Spinal cord (tissue), 10 donors: Measurements from ENCODE around the gene TEX30. TPM values are rescaled to one million over a fixed set of nuclear protein-coding genes. Genes with fewer than 3 reads are reported as not detected.
A peak's percentile ranks its signal among the peaks of the same experiment; 100 is the strongest.

Source experiments
- DNase-seq, 6 donors: peaks; one replicate each; pipeline versions ENCODE4 v3.0.0 to v3.0.0-alpha.2; 2013 to 2015; ENCODE audit warnings: low spot score in 6 of 6, low read depth in 4 of 6
- H3K27ac ChIP-seq: one replicate; pipeline ENCODE4 v1.5.1; 2013; ENCODE audit warnings: low read depth, low read length, control low read depth
- H3K27me3 ChIP-seq: one replicate; pipeline ENCODE4 v1.6.1; 2013; ENCODE audit warnings: low read length; ENCODE audit not compliant: control insufficient read depth, insufficient read depth
- H3K36me3 ChIP-seq: one replicate; pipeline ENCODE4 v1.6.1; 2013; ENCODE audit warnings: low read length; ENCODE audit not compliant: control insufficient read depth, insufficient read depth
- H3K4me1 ChIP-seq: one replicate; pipeline ENCODE4 v1.6.1; 2013; ENCODE audit warnings: low read length; ENCODE audit not compliant: control insufficient read depth, insufficient read depth
- H3K4me3 ChIP-seq: one replicate; pipeline ENCODE4 v1.5.1; 2013; ENCODE audit warnings: low read depth, low read length, control low read depth
- H3K9me3 ChIP-seq: one replicate; pipeline ENCODE4 v1.6.1; 2013; ENCODE audit warnings: low read length; ENCODE audit not compliant: control insufficient read depth, insufficient read depth
- WGBS: methylation state at CpG from one replicate; pipeline ENCODE4 v1.1.5; 2013; ENCODE audit warnings: missing lambda C conversion rate; ENCODE audit not compliant: insufficient coverage; 5-methylcytosine and 5-hydroxymethylcytosine counted together
- long read RNA-seq, 4 donors: transcript quantifications; one replicate each; lab custom pipeline, GENCODE V29; 2026
- polyA plus RNA-seq, 2 donors: library from polyadenylated mRNA; unstranded; fragments of 120-200 nt; gene quantifications; one replicate each; pipeline ENCODE4 v1.2.1, GENCODE V29; 2013; ENCODE audit not compliant: insufficient read length in 2 of 2
- total RNA-seq, 2 donors: library from RNA; depleted of rRNA in 1 of 2; stranded (reverse); fragments of 120-200 nt in 1 of 2; fragments of >200 nt in 1 of 2; gene quantifications; one replicate each; pipeline versions ENCODE4 v1.2.3 to v1.2.4, GENCODE V29; 2013 to 2014
- donor health status: healthy.

TEX30 gene
- total RNA-seq: 10 to 100 TPM; 12.0 to 13.5 TPM
- polyA plus RNA-seq: 10 to 100 TPM; 18.7 to 23.6 TPM
- long read RNA-seq, donor 1, transcript TEX30-206 (6 exons, 1,165 nt): major isoform, 11 of 26 reads
- long read RNA-seq, donor 1, partial matches to known transcripts: 7 of 26 reads
- long read RNA-seq, donor 1, other reads (novel, unspliced or antisense): 0 of 26 reads
- long read RNA-seq, donor 2, partial matches to known transcripts: 0 of 1 reads
- long read RNA-seq, donor 2, other reads (novel, unspliced or antisense): 0 of 1 reads
- long read RNA-seq, donor 3, transcript TEX30-206 (6 exons, 1,165 nt): major isoform, 6 of 11 reads
- long read RNA-seq, donor 3, partial matches to known transcripts: 0 of 11 reads
- long read RNA-seq, donor 3, other reads (novel, unspliced or antisense): 0 of 11 reads
- long read RNA-seq, donor 4, transcript TEX30-202 (5 exons, 1,038 nt): minor isoform, 6 of 41 reads
- long read RNA-seq, donor 4, transcript TEX30-206 (6 exons, 1,165 nt): major isoform, 23 of 41 reads
- long read RNA-seq, donor 4, partial matches to known transcripts: 7 of 41 reads
- long read RNA-seq, donor 4, other reads (novel, unspliced or antisense): 0 of 41 reads

DNA sequence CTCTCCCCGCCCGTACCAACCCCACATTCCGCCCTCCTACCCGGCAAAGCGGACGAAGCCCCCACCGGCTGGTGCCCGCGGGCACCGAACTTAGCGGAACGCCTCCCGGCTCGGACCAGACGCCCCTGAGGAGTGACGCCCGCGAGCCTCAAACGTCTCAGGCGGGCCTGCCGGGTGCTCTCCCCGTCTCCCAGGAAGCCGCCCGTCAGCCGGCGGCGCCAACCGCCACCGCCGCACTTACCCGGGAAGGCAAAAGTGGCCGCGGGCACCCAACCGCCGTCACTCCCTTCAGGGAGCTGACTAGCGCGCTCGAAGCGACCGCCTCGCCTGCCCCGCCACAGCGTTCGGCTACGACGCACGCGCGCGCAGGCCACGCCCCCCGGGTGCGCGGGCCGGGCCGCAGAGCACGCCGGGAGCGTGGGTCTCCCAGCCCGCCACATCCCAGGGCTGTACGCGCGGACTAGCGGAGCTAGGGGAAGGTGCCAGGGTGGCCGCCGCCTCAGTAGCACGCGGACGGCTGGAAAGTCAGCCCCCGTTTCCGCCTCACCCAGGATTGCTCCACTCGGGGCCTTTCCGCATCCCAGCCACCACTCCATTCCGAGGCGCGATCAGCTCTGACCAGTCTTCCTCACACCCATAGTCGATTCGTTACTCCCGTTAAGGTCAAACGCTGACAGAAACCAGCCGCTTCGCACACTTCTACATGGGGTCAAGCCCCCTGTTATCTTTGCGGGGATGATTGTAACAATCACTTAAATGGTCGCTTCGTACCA is at the start of gene TEX30:
TEX30 (minus strand) TSS at position 346 of the 773 bp plus-strand sequence. CDS start 3,760 bp downstream, outside the sequence.
- Histone ChIP-seq H3K4me3 (peak within 1 kb of the TSS; percentile 77), H3K27me3 (no peaks in the 10 kb centered on the region), H3K4me1 (peaks cover 19% of the 10 kb centered on the region), H3K9me3 (no peaks in the 10 kb centered on the region), H3K27ac (peak within 1 kb of the TSS; percentile 83), H3K36me3 (no peaks in the 10 kb centered on the region)
- WGBS: 2% methylated on average over 85 of the region's 85 CpGs
- DNase-seq: peak; percentile 64 to 96 (median 79)

DNA sequence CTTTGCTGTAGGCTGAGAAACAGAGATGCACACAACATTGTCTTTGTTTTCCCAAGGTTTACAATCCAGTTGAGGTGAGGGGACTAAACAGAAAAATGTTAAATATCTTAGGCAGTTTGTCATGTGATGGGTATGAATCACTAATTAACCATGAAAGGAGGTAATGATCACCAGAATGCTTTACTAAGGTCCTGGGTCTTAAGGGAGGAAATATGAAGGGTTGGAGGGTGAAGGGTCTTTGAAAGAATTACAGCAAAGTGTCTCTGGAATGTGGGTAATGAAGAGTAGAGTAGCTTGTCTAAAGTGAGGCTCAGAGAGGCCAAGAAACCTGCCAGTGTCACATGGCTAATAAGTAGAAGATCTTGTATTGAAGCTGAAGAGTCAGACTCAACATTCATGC is 44.3 kb upstream of the TEX30 start:
- no peak for DNase-seq
- peaks cover 10% of the 10 kb centered on the region for H3K36me3 ChIP-seq
- no peaks in the 10 kb centered on the region for H3K4me1 ChIP-seq
- no peaks in the 10 kb centered on the region for H3K27me3 ChIP-seq
- no peaks in the 10 kb centered on the region for H3K9me3 ChIP-seq
- no peak overlapping the region for H3K4me3 ChIP-seq
- H3K27ac ChIP-seq: no peak overlapping the region

DNA sequence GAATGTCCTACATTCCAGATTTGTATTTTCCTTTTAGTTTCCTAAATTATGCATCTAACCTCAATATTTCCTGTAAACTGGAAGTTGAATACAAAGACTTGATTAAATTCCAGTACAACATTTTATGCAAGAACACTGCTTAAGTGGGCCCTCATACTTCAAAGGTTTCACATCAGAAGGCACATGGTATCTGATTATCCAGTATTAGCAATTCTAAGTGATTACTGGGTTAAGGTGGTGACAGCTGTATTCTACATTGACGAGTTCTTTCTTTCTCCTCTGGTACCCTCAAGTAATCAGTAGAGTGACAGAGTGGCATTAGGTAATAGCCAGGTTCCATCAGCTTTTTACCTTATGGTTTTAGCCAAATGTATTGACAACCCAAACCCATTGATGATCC is 43.7 kb upstream of the TEX30 start:
- Histone ChIP-seq H3K4me1 (no peaks in the 10 kb centered on the region), H3K27ac (no peak overlapping the region), H3K4me3 (no peak overlapping the region), H3K36me3 (peaks cover 6% of the 10 kb centered on the region), H3K27me3 (no peaks in the 10 kb centered on the region), H3K9me3 (no peaks in the 10 kb centered on the region)
- no peak for DNase-seq
- no CpG with 5 or more reads among the region's 1 CpG for WGBS

DNA sequence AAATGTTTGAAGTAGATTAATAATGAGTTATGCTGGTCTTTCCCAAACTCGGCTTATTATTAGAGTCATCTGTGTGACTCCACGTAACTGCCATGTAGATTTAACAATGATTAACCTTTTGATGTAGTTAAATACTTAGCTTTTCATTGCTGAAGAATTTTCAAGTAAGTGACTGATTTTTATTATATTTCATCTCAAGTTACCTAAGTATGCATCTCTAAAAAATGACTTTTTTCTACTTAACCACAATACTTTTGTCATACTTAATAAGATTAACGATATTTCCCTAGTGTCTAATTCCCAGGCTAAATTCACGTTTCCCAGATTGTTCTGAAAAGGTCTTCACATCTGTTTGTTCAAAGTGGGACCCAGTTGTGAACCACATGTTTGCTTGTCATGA is 43.1 kb upstream of the TEX30 start:
- Histone ChIP-seq H3K4me3 (no peak overlapping the region), H3K36me3 (peaks cover 2% of the 10 kb centered on the region), H3K27ac (no peak overlapping the region), H3K9me3 (no peaks in the 10 kb centered on the region), H3K27me3 (no peaks in the 10 kb centered on the region), H3K4me1 (no peaks in the 10 kb centered on the region)
- DNase-seq: no peak
- whole genome bisulfite sequencing: 92% methylated on average over 2 of the region's 4 CpGs

DNA sequence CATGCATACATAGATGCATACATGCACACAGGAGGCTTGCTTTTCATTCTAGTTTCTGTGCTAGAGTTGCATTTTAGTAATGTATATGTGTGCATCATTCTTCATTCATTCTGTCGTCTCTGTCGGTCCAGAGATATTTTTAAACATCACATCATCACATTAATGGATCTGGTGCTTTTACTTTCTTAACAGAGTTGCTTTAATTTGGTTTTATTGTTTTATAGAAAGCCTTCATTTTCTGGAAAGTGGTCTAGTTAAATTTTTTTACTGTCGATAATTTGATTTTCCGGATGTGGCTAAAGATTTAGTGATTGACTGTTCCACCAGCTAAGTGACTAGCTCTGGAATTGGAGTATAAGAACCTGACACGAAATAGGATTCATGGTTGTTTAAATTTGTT is 42.2 kb upstream of the TEX30 start:
- DNase-seq: no peak
- 100% methylated on average over 1 of the region's 5 CpGs for WGBS
- H3K27ac ChIP-seq: no peak overlapping the region
- H3K27me3 ChIP-seq: no peaks in the 10 kb centered on the region
- no peak overlapping the region for H3K4me3 ChIP-seq
- no peaks in the 10 kb centered on the region for H3K9me3 ChIP-seq
- H3K36me3 ChIP-seq: peaks cover 3% of the 10 kb centered on the region
- no peaks in the 10 kb centered on the region for H3K4me1 ChIP-seq

DNA sequence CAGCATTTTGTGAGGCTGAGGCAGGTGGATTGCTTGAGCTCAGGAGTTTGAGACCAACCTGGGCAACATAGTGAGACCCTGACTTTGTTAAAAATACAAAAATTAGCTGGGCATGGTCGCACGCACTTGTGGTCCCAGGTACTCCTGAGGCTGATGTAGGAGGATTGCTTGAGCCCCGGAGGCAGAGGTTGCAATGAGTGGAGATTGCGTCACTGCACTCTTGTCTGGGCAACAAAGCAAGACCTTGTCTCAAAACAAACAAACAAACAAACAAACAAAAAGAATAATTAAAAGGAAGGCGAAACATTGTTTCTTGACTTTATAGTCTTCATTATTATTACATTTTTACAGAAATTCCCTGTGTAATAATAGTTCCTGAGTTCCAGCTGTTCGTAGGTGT is 41.2 kb upstream of the TEX30 start:
- Histone ChIP-seq H3K27me3 (no peaks in the 10 kb centered on the region), H3K36me3 (peaks cover 3% of the 10 kb centered on the region), H3K4me1 (no peaks in the 10 kb centered on the region), H3K27ac (no peak overlapping the region), H3K9me3 (peaks cover 2% of the 10 kb centered on the region), H3K4me3 (no peak overlapping the region)
- 82% methylated on average over 2 of the region's 6 CpGs for WGBS
- DNase-seq: no peak

DNA sequence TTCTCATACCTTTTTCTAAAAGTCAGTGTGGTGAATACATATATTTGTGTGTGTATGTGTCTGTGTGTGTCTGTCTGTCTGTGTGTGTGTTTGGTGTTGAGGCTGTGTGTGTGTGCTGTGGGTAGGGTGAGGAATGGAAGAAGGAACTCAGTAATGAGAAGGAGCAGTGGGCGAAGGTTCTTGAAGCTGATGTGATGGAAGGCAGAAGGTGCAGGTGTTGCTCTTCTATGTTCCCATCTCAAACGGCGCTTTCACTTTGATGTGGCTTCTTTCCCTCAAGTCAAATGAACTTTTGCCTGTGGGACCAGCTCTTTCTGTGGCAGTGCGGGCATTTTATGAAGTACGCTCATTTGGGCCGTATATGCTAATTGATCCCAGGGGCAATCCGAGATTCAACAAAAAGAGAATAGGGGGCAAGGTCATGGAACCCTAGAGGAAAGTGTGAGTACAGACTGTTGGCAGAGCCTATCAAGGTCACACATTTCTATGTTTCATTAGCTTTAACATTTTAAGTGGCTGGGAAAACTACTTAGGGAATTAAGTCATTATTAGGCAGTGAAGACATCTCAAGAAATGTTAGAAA is 40.5 kb upstream of the TEX30 start:
- Histone ChIP-seq H3K9me3 (peaks cover 2% of the 10 kb centered on the region), H3K27me3 (no peaks in the 10 kb centered on the region), H3K27ac (no peak overlapping the region), H3K4me3 (no peak overlapping the region), H3K4me1 (no peaks in the 10 kb centered on the region), H3K36me3 (peaks cover 3% of the 10 kb centered on the region)
- no peak for DNase-seq
- 84% methylated on average over 7 of the region's 7 CpGs for WGBS

DNA sequence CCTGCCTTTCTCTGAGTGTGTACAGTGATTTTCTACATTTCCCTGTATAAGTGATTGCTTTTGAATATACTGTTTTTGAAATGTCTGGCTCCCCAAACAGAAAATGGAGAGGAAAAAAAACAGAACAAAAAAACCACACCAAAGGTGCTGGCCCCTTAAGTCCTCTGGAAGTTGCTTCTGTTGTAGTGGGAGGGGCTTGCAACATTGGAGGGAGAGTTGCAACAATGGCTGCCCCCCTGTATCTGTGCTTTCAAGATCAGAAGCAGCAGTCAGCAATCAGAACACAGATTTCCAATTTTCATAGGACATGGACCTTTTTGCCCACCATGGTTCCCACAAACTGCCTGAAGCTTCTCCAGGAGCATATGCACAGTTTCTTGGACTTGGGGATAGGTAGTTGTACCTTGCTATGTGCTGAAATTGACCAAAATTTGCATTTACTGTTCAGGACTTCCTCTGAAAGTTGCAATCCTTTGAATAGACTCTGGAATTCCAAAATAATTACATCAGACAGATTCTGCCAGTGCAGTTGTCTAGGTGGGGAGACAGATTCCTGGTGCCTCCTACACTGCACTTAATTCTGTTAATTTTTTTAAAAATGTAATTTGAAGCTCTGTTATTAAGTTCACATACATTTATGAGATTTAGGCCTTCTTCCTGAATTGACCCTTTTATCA is 39.2 kb upstream of the TEX30 start:
- DNase-seq: no peak
- Histone ChIP-seq H3K9me3 (peaks cover 2% of the 10 kb centered on the region), H3K4me3 (no peak overlapping the region), H3K36me3 (peaks cover 3% of the 10 kb centered on the region), H3K27me3 (no peaks in the 10 kb centered on the region), H3K4me1 (no peaks in the 10 kb centered on the region), H3K27ac (no peak overlapping the region)

DNA sequence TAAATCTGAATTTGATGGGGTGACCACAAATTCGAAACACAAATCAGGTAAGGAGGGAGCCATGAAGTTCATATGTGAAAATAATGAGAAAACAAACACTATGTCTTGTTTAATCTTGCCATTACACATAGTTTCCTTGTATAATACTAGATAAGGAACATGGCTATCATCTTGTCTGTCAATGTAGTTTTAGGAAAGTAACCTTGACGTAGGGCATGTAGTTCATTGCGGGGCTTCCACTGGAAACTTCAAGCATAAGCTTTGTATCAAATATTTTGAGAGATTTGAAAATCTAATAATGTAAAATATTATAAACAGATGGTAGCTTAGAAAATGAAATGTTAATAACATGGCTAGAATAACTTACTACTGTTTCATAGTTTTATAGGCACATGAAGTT is 34.1 kb upstream of the TEX30 start:
- WGBS: no CpG with 5 or more reads among the region's 3 CpGs
- H3K4me1 ChIP-seq: no peaks in the 10 kb centered on the region
- H3K27me3 ChIP-seq: no peaks in the 10 kb centered on the region
- no peak for DNase-seq
- H3K36me3 ChIP-seq: peaks cover 7% of the 10 kb centered on the region
- no peak overlapping the region for H3K27ac ChIP-seq
- no peak overlapping the region for H3K4me3 ChIP-seq
- peaks cover 2% of the 10 kb centered on the region for H3K9me3 ChIP-seq
